Forelimb muscle (tissue), 1 donor: ENCODE measurements around the gene CD34. TPM values are rescaled to one million over a fixed set of nuclear protein-coding genes. Genes with fewer than 3 reads are reported as not detected.

Experiments used
- DNase-seq: peaks from one replicate; pipeline ENCODE4 v3.0.0-alpha.2; 2013; ENCODE audit warnings: low read depth
- polyA plus RNA-seq: library from polyadenylated mRNA; unstranded; fragments of 120-200 nt; gene quantifications from one replicate; pipeline ENCODE4 v1.2.1, GENCODE V29; 2013; ENCODE audit not compliant: insufficient read length

CD34 gene
- polyA plus RNA-seq, 1 donor, result 147 TPM

DNA sequence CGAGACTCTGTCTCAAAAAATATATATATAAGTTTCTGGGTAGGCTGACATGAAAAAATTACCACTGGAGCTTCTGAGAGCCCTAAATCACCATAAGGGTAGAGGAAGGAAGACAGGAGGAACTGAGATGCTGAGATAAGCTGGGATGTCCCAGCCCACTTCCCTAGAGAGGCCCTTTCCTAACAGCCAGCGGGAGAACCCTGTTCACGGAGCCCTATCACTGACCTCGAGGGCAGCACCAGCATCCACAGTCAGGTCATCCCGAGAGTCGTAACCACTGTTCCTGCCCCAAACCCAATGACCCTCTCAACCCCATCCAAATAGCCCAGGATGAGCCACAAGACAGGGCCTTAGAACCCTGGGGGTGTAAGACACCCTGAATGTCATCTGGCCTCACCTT is 77.5 kb downstream of the CD34 start:
- DNase-seq, result no peak

DNA sequence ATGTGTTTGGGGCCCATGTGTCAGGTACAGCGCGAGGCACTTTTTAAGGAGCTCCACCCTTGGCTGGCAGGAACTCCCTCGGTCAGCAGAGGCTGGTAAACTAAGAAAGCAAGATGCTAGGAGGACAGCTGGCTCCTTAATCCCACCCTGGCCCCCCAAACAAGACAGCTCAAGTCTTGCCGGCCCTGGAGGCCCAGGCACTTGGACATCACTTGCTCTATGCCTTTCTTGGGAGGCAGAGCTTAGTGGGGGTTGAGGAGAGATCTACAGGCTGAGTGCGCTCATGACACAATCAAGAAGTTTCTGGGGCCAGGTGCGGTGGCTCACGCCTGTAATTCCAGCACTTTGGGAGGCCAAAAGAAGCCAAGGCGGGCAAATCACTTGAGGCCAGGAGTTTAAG is 78.1 kb downstream of the CD34 start:
- DNase-seq, result no peak

GRCh38 chr1:207831517-207832327 is 79.2 kb downstream of the CD34 start:
- DNase-seq, result no peak

Other genes starting within 250 kb of the CD34 start
- gene CD46, start 159.1 kb downstream of the CD34 start, polyA plus RNA-seq, result 78.8 TPM